Hepatocyte (in vitro differentiated cells): ENCODE results near the gene GXYLT2. TPM values are rescaled to one million over a fixed set of nuclear protein-coding genes. Genes with fewer than 3 reads are reported as not detected.

ENCODE experiments used
- DNase-seq: peaks from one replicate; pipeline ENCODE4 v3.0.0-alpha.2; 2016; ENCODE audit warnings: low spot score
- H2AFZ ChIP-seq: fragments of 200-600 bp; sonication (generic); 2 replicates; pipeline ENCODE4 v1.6.0; 2016; ENCODE audit warnings: antibody characterized with exemption, mild to moderate bottlenecking
- H3K27ac ChIP-seq: fragments of 200-600 bp; sonication (generic); 2 replicates; pipeline ENCODE4 v1.5.1; 2016; ENCODE audit warnings: mild to moderate bottlenecking
- H3K27me3 ChIP-seq: fragments of 200-600 bp; sonication (generic); 2 replicates; pipeline ENCODE4 v1.6.1; 2016
- H3K36me3 ChIP-seq: fragments of 200-600 bp; sonication (generic); replicated peaks from 2 replicates; pipeline ENCODE4 v1.5.1; 2016; ENCODE audit warnings: low read depth; ENCODE audit not compliant: insufficient read depth
- H3K4me1 ChIP-seq: fragments of 200-600 bp; sonication (generic); 2 replicates; pipeline ENCODE4 v1.5.1; 2016; ENCODE audit warnings: mild to moderate bottlenecking, moderate library complexity; ENCODE audit not compliant: insufficient read depth
- H3K4me2 ChIP-seq: fragments of 200-600 bp; sonication (generic); 2 replicates; pipeline ENCODE4 v1.6.0; 2016
- H3K4me3 ChIP-seq: fragments of 200-600 bp; sonication (generic); 2 replicates; pipeline ENCODE4 v1.5.1; 2016; ENCODE audit warnings: mild to moderate bottlenecking
- H3K79me2 ChIP-seq: fragments of 200-600 bp; sonication (generic); 2 replicates; pipeline ENCODE4 v1.6.0; 2017; ENCODE audit warnings: mild to moderate bottlenecking
- H3K9me2 ChIP-seq: fragments of 200-600 bp; sonication (generic); replicated peaks from 2 replicates; pipeline ENCODE4 v1.6.0; 2017; ENCODE audit warnings: mild to moderate bottlenecking; ENCODE audit not compliant: insufficient read depth
- H3K9me3 ChIP-seq: fragments of 200-600 bp; sonication (generic); 2 replicates; pipeline ENCODE4 v1.5.1; 2016; ENCODE audit warnings: low read depth, mild to moderate bottlenecking
- H4K20me1 ChIP-seq: fragments of 200-600 bp; sonication (generic); 2 replicates; pipeline ENCODE4 v1.6.0; 2016; ENCODE audit warnings: mild to moderate bottlenecking; ENCODE audit not compliant: insufficient read depth, poor library complexity, severe bottlenecking
- CTCF ChIP-seq: fragments of 200-600 bp; sonication (generic); IDR thresholded peaks from 2 replicates; pipeline ENCODE4 v1.5.1; 2016; ENCODE audit warnings: antibody characterized with exemption, mild to moderate bottlenecking; ENCODE audit not compliant: poor library complexity
- EZH2 ChIP-seq: fragments of 200-600 bp; sonication (generic); IDR thresholded peaks from 2 replicates; pipeline ENCODE4 v1.6.1; 2016; ENCODE audit warnings: antibody characterized with exemption, mild to moderate bottlenecking, borderline replicate concordance
- EZH2phosphoT487 ChIP-seq: fragments of 200-600 bp; sonication (generic); IDR thresholded peaks from one replicate; pipeline ENCODE4 v1.6.1; 2018; ENCODE audit warnings: antibody characterized with exemption, mild to moderate bottlenecking, low read depth, moderate library complexity; ENCODE audit not compliant: unreplicated experiment, severe bottlenecking
- WGBS: methylation state at CpG from one replicate; pipeline ENCODE4 v1.1.6; 2016; ENCODE audit warnings: low lambda C conversion rate; ENCODE audit errors: missing lambda C conversion rate; 5-methylcytosine and 5-hydroxymethylcytosine counted together
- polyA plus RNA-seq: library from polyadenylated mRNA; unstranded; fragments of >200 nt; fragmentation: Nextera tagmentation; extraction: Ambion mirVana; gene quantifications from 2 replicates; pipeline ENCODE4 v1.2.1, GENCODE V29; 2016
- total RNA-seq: library from RNA; depleted of rRNA; stranded (reverse); fragments of >200 nt; gene quantifications from 2 replicates; pipeline ENCODE4 v1.2.3, GENCODE V29; 2014

The GXYLT2 gene
- total and polyA plus RNA-seq, 2 experiments from 2014 or later = 27.4 to 35.7 TPM

- 84% methylated on average over 4 of the region's 4 CpGs for WGBS
- Histone ChIP-seq H3K36me3 (no peaks in the 10 kb centered on the region), H3K79me2 (no peaks in the 10 kb centered on the region), H3K27me3 (no peaks in the 10 kb centered on the region), H3K4me2 (no peak overlapping the region), H3K9me2 (no peaks in the 10 kb centered on the region), H3K9me3 (no peaks in the 10 kb centered on the region), H3K4me1 (peaks cover 40% of the 10 kb centered on the region), H3K4me3 (no peak overlapping the region), H4K20me1 (peaks cover 100% of the 10 kb centered on the region), H3K27ac (no peak overlapping the region), H2AFZ (no peak overlapping the region)
- DNase-seq = no peak
- TF ChIP-seq EZH2 (no peak), EZH2phosphoT487 (no peak), CTCF (no peak)
Observed at GRCh38 chr3:73004316-73004715, 116.5 kb downstream of the GXYLT2 start.

- Histone ChIP-seq H3K36me3 (no peaks in the 10 kb centered on the region), H3K27me3 (no peaks in the 10 kb centered on the region), H2AFZ (no peak overlapping the region), H3K9me2 (no peaks in the 10 kb centered on the region), H3K79me2 (no peaks in the 10 kb centered on the region), H3K4me3 (no peak overlapping the region), H4K20me1 (peaks cover 100% of the 10 kb centered on the region), H3K27ac (peak overlapping the region; percentile 2), H3K4me2 (peak overlapping the region; percentile 50), H3K9me3 (no peaks in the 10 kb centered on the region), H3K4me1 (peaks cover 29% of the 10 kb centered on the region)
- WGBS = 80% methylated on average over 6 of the region's 6 CpGs
- DNase-seq = no peak
- TF ChIP-seq EZH2 (no peak), EZH2phosphoT487 (no peak)
Observed at GRCh38 chr3:73007992-73008712, 120.3 kb downstream of the GXYLT2 start.

GRCh38 chr3:73009008-73009407, 121.2 kb downstream of the GXYLT2 start:
- Histone ChIP-seq H3K4me3 (no peak overlapping the region), H3K27ac (peak overlapping the region; percentile 2), H3K4me2 (peak overlapping the region; percentile 50), H2AFZ (no peak overlapping the region), H4K20me1 (peaks cover 100% of the 10 kb centered on the region), H3K9me2 (no peaks in the 10 kb centered on the region), H3K79me2 (no peaks in the 10 kb centered on the region), H3K4me1 (peaks cover 23% of the 10 kb centered on the region), H3K36me3 (no peaks in the 10 kb centered on the region), H3K9me3 (no peaks in the 10 kb centered on the region), H3K27me3 (no peaks in the 10 kb centered on the region)
- no peak for DNase-seq
- TF ChIP-seq CTCF = no peak
- TF ChIP-seq EZH2 = no peak
- TF ChIP-seq EZH2phosphoT487 = no peak
- 66% methylated on average over 4 of the region's 4 CpGs for WGBS

- H3K9me2 ChIP-seq = no peaks in the 10 kb centered on the region
- no peak overlapping the region for H3K4me2 ChIP-seq
- H3K4me1 ChIP-seq = peaks cover 23% of the 10 kb centered on the region
- no peak for DNase-seq
- H3K79me2 ChIP-seq = no peaks in the 10 kb centered on the region
- no peaks in the 10 kb centered on the region for H3K9me3 ChIP-seq
- peaks cover 100% of the 10 kb centered on the region for H4K20me1 ChIP-seq
- H3K27ac ChIP-seq = no peak overlapping the region
- H3K27me3 ChIP-seq = no peaks in the 10 kb centered on the region
- H3K4me3 ChIP-seq = no peak overlapping the region
- WGBS = 84% methylated on average over 3 of the region's 3 CpGs
- no peaks in the 10 kb centered on the region for H3K36me3 ChIP-seq
- H2AFZ ChIP-seq = no peak overlapping the region
- TF ChIP-seq EZH2 (no peak), CTCF (no peak), EZH2phosphoT487 (no peak)
Observed at GRCh38 chr3:73009750-73010149, 121.9 kb downstream of the GXYLT2 start.
